Vagina (tissue), 2 donors: ENCODE results near the gene VSIG10. TPM values are rescaled to one million over a fixed set of nuclear protein-coding genes. Genes with fewer than 3 reads are reported as not detected.

Source experiments
- DNase-seq, 2 donors: peaks; one replicate each; pipeline ENCODE4 v3.0.0-alpha.2; 2017; ENCODE audit errors: extremely low spot score in 2 of 2
- H3K27ac ChIP-seq: fragments of 200-600 bp; sonication (generic); one replicate; pipeline ENCODE4 v1.5.1; 2019
- H3K27me3 ChIP-seq: fragments of 200-600 bp; sonication (generic); one replicate; pipeline ENCODE4 v1.5.1; 2019
- H3K36me3 ChIP-seq, 2 donors: fragments of 200-600 bp; sonication (generic); one replicate each; pipeline ENCODE4 v1.5.1; 2017 to 2019
- H3K4me1 ChIP-seq: fragments of 200-600 bp; sonication (generic); one replicate; pipeline ENCODE4 v1.5.1; 2019
- H3K4me3 ChIP-seq, 2 donors: fragments of 200-600 bp; sonication (generic); 1 replicate in 1 of 2; 2 replicates in 1 of 2; pipeline ENCODE4 v1.5.1; 2016 to 2019
- H3K9me3 ChIP-seq: fragments of 200-600 bp; sonication (generic); one replicate; pipeline ENCODE4 v1.5.1; 2019
- CTCF ChIP-seq, 3 experiments: fragments of 450-650 bp in 2 of 3; fragments of 200-600 bp in 1 of 3; sonication (generic) in 1 of 3; IDR thresholded peaks; one replicate each; pipeline ENCODE4 v1.5.1; 2017 to 2019; ENCODE audit warnings: antibody characterized with exemption in 3 of 3, mild to moderate bottlenecking in 2 of 3, moderate library complexity in 2 of 3
- POLR2A ChIP-seq, 2 donors: fragments of 450-650 bp; IDR thresholded peaks; one replicate each; pipeline ENCODE4 v1.6.1; 2017; ENCODE audit warnings: antibody characterized with exemption in 2 of 2, mild to moderate bottlenecking in 2 of 2, moderate library complexity in 2 of 2
- POLR2AphosphoS5 ChIP-seq, 2 donors: sonication (generic); formaldehyde crosslinking; IDR thresholded peaks; one replicate each; pipeline ENCODE4 v1.9.0; 2017; ENCODE audit warnings: antibody characterized with exemption in 2 of 2, mild to moderate bottlenecking in 2 of 2, low read depth in 1 of 2; ENCODE audit not compliant: insufficient read depth in 1 of 2
- intact Hi-C: fragments of 100-400 bp; cut with DNase I; formaldehyde crosslinking; loops from one replicate; pipeline ENCODE4 v1.15.1; 2023
- total RNA-seq: library from RNA; depleted of rRNA; stranded (reverse); fragments of >200 nt; gene quantifications from one replicate; pipeline ENCODE4 v1.2.3, GENCODE V29; 2016

VSIG10 gene
- total RNA-seq, 1 donor from 2014 or later = 31.2 TPM

GRCh38 chr12:118058881-118059280 lies 44.9 kb downstream of the VSIG10 start:
- peaks cover 46% of the 10 kb centered on the region for H3K4me1 ChIP-seq
- TF ChIP-seq POLR2AphosphoS5 (IDR thresholded peaks at IDR 0.05; ENCODE audit: insufficient read depth in 1 of 2, low read depth in 1 of 2) = no peak
- no peak for TF ChIP-seq CTCF (IDR thresholded peaks at IDR 0.05)
- no peak for TF ChIP-seq POLR2A (IDR thresholded peaks at IDR 0.05)
- no peaks in the 10 kb centered on the region for H3K9me3 ChIP-seq
- no peak overlapping the region for H3K4me3 ChIP-seq
- no peaks in the 10 kb centered on the region for H3K27me3 ChIP-seq
- peak overlapping the region; percentile 99 for H3K27ac ChIP-seq
- no peaks in the 10 kb centered on the region for H3K36me3 ChIP-seq
- intact Hi-C loops = no loop called here
- DNase-seq = no peak

- Histone ChIP-seq H3K27me3 (no peaks in the 10 kb centered on the region), H3K4me1 (peaks cover 44% of the 10 kb centered on the region), H3K36me3 (no peaks in the 10 kb centered on the region), H3K9me3 (no peaks in the 10 kb centered on the region), H3K27ac (no peak overlapping the region), H3K4me3 (no peak overlapping the region)
- TF ChIP-seq POLR2AphosphoS5 (IDR thresholded peaks at IDR 0.05; ENCODE audit: insufficient read depth in 1 of 2, low read depth in 1 of 2) (no peak), POLR2A (IDR thresholded peaks at IDR 0.05) (no peak), CTCF (IDR thresholded peaks at IDR 0.05) (no peak)
- no peak for DNase-seq
- intact Hi-C loops = no loop called here
These were observed 45.6 kb downstream of the VSIG10 start for GRCh38 chr12:118058227-118058626.

GRCh38 chr12:118055865-118056773 lies 47.7 kb downstream of the VSIG10 start:
- Histone ChIP-seq H3K27ac (no peak overlapping the region), H3K4me3 (no peak overlapping the region), H3K27me3 (no peaks in the 10 kb centered on the region), H3K4me1 (peaks cover 51% of the 10 kb centered on the region), H3K36me3 (peaks cover 0 to 8% of the 10 kb centered on the region in 2 donors), H3K9me3 (no peaks in the 10 kb centered on the region)
- no peak for TF ChIP-seq POLR2AphosphoS5 (IDR thresholded peaks at IDR 0.05; ENCODE audit: insufficient read depth in 1 of 2, low read depth in 1 of 2)
- DNase-seq = no peak
- intact Hi-C loops = no loop called here

- H3K4me1 ChIP-seq = peaks cover 49% of the 10 kb centered on the region
- H3K36me3 ChIP-seq = peaks cover 0 to 16% of the 10 kb centered on the region in 2 donors
- intact Hi-C loops = no loop called here
- no peaks in the 10 kb centered on the region for H3K9me3 ChIP-seq
- peak in 2 of 3 experiments; percentile 7 to 20 for TF ChIP-seq CTCF (IDR thresholded peaks at IDR 0.05)
- TF ChIP-seq POLR2A (IDR thresholded peaks at IDR 0.05) = no peak
- no peak for DNase-seq
- H3K27ac ChIP-seq = no peak overlapping the region
- H3K4me3 ChIP-seq = no peak overlapping the region
- H3K27me3 ChIP-seq = no peaks in the 10 kb centered on the region
These were observed 48.7 kb downstream of the VSIG10 start for GRCh38 chr12:118055144-118055557.

GRCh38 chr12:118053071-118053985 lies 50.5 kb downstream of the VSIG10 start:
- Histone ChIP-seq H3K27ac (peak overlapping the region; percentile 37), H3K36me3 (peaks cover 0 to 24% of the 10 kb centered on the region in 2 donors), H3K4me1 (peaks cover 32% of the 10 kb centered on the region), H3K4me3 (no peak overlapping the region), H3K9me3 (no peaks in the 10 kb centered on the region), H3K27me3 (no peaks in the 10 kb centered on the region)
- intact Hi-C loops = no loop called here
- no peak for DNase-seq
- TF ChIP-seq POLR2AphosphoS5 (IDR thresholded peaks at IDR 0.05; ENCODE audit: insufficient read depth in 1 of 2, low read depth in 1 of 2) = no peak
- no peak for TF ChIP-seq CTCF (IDR thresholded peaks at IDR 0.05)
- TF ChIP-seq POLR2A (IDR thresholded peaks at IDR 0.05) = no peak
